DOHH2 (cell line): ENCODE results near the gene CYP27B1.

Source experiments
- EZH2phosphoT487 ChIP-seq: fragments of 200-600 bp; sonication (generic); IDR thresholded peaks from 2 replicates; pipeline ENCODE4 v1.6.1; 2017; ENCODE audit warnings: borderline replicate concordance, mild to moderate bottlenecking, antibody characterized with exemption, low read length, moderate library complexity, mixed read lengths
- TF ChIP-seq, protein P1 (sequence below): fragments of 200-600 bp; sonication (generic); IDR thresholded peaks from one replicate; pipeline ENCODE4 v1.5.1; 2014; ENCODE audit warnings: antibody characterized with exemption, mild to moderate bottlenecking, low read depth, low read length; ENCODE audit not compliant: poor library complexity, severe bottlenecking

DNA sequence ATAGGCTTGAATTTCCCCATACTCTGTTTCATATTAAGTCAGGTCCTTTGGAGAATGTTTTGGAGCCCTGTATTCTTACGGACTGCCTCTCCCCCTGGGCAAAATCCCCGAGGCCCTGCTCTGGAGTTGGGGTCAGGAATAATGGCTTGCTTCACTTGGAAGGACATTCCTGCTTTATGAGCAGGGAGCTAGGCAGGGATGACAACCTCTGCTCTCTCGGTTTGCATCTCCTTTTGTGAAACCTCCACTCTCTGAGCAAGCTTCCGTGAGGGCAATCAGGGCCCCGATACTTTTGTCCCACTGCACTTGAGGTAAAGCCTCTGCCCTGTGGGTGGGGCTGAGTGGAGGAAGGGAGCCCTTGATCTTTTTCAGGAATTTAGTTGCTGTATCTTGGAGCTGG, 53.7 kb downstream of the CYP27B1 start:
- TF ChIP-seq, protein P1, sequence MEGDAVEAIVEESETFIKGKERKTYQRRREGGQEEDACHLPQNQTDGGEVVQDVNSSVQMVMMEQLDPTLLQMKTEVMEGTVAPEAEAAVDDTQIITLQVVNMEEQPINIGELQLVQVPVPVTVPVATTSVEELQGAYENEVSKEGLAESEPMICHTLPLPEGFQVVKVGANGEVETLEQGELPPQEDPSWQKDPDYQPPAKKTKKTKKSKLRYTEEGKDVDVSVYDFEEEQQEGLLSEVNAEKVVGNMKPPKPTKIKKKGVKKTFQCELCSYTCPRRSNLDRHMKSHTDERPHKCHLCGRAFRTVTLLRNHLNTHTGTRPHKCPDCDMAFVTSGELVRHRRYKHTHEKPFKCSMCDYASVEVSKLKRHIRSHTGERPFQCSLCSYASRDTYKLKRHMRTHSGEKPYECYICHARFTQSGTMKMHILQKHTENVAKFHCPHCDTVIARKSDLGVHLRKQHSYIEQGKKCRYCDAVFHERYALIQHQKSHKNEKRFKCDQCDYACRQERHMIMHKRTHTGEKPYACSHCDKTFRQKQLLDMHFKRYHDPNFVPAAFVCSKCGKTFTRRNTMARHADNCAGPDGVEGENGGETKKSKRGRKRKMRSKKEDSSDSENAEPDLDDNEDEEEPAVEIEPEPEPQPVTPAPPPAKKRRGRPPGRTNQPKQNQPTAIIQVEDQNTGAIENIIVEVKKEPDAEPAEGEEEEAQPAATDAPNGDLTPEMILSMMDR = no peak
- TF ChIP-seq EZH2phosphoT487 = no peak
